GM23338 (cell line): ENCODE measurements around the gene OGFOD2. TPM values are rescaled to one million over a fixed set of nuclear protein-coding genes. Genes with fewer than 3 reads are reported as not detected.

Experiments
- EZH2 ChIP-seq: fragments of 200-600 bp; sonication (generic); IDR thresholded peaks from one replicate; pipeline ENCODE4 v1.8.0; 2017; ENCODE audit warnings: antibody characterized with exemption, mild to moderate bottlenecking, low read depth; ENCODE audit not compliant: unreplicated experiment
- EZH2phosphoT487 ChIP-seq: fragments of 200-600 bp; sonication (generic); IDR thresholded peaks from one replicate; pipeline ENCODE4 v1.8.1; 2018; ENCODE audit warnings: antibody characterized with exemption; ENCODE audit not compliant: unreplicated experiment
- polyA plus RNA-seq: library from polyadenylated mRNA; unstranded; fragments of >200 nt; fragmentation: Nextera tagmentation; extraction: Ambion mirVana; gene quantifications from 2 replicates; pipeline ENCODE4 v1.2.1, GENCODE V29; 2016
- total RNA-seq: library from RNA; depleted of rRNA; stranded (reverse); fragments of >200 nt; shearing (Covaris generic); gene quantifications from 2 replicates; pipeline ENCODE4 v1.2.3, GENCODE V29; 2014
- TF ChIP-seq, protein P1 (sequence below): fragments of 250-450 bp; sonication (Bioruptor Pico); IDR thresholded peaks from 2 replicates; pipeline ENCODE4 v1.5.0; 2020; ENCODE audit warnings: mild to moderate bottlenecking, moderate library complexity
- TF ChIP-seq, protein P2 (sequence below), 2 experiments: fragments of 200-600 bp in 1 of 2; sonication (generic) in 1 of 2; conservative IDR thresholded peaks; 2 replicates each; pipeline versions ENCODE4 v1.5.1 to v1.6.1; 2016 to 2017; ENCODE audit warnings: antibody characterized with exemption in 2 of 2, low read depth in 2 of 2, mild to moderate bottlenecking in 2 of 2, moderate library complexity in 1 of 2

The OGFOD2 gene
- total and polyA plus RNA-seq, 2 experiments from 2014 or later: 13.1 to 16.1 TPM

DNA sequence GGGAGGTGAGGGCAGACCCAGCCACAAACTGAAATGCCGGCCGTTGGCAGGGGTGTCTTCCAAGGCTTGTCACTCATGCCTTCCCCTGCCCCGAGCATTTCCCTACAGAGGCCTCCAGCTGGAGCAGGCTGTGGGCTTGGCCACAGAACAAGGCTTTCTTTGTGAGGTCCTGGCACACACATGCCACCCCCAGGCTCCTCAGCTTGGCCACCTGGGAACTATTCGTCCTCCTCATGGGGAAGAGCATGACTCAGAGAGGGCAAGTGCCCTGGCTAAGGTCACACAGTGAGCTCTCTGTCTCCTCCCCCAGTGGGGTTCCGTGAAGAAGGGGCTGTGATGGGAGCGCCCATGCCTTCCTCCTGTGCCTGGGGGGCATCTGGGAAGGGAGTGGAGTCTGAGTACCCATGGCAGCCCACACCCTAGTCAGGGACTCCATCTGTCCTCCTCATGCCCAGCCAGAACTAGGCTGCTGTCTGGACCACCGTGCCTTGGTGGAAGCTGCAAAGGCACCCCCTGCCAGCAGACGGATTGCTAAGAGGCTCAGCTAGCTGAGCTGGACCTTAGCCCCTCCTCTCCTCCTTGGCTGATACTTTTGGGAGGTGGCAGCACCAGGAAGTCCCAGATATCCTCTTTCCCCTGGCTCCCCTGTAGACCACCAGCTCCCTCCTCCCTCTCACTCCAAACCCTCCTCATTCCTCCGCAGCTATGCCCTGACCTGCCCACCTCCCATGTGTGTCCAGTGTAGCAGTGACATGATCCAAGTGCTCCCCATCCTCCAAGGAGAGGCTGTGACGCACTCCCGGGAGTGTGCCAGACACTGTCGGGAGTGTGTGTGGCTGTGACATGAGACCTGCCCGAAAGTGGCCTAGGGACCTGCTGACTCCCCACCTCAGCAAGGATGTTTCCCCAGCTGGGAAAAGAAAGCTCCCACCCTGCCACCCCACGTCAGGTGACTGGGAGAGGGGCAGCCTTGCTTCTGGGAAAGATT, 30.1 kb upstream of the OGFOD2 start (continued):
- TF ChIP-seq, protein P1, sequence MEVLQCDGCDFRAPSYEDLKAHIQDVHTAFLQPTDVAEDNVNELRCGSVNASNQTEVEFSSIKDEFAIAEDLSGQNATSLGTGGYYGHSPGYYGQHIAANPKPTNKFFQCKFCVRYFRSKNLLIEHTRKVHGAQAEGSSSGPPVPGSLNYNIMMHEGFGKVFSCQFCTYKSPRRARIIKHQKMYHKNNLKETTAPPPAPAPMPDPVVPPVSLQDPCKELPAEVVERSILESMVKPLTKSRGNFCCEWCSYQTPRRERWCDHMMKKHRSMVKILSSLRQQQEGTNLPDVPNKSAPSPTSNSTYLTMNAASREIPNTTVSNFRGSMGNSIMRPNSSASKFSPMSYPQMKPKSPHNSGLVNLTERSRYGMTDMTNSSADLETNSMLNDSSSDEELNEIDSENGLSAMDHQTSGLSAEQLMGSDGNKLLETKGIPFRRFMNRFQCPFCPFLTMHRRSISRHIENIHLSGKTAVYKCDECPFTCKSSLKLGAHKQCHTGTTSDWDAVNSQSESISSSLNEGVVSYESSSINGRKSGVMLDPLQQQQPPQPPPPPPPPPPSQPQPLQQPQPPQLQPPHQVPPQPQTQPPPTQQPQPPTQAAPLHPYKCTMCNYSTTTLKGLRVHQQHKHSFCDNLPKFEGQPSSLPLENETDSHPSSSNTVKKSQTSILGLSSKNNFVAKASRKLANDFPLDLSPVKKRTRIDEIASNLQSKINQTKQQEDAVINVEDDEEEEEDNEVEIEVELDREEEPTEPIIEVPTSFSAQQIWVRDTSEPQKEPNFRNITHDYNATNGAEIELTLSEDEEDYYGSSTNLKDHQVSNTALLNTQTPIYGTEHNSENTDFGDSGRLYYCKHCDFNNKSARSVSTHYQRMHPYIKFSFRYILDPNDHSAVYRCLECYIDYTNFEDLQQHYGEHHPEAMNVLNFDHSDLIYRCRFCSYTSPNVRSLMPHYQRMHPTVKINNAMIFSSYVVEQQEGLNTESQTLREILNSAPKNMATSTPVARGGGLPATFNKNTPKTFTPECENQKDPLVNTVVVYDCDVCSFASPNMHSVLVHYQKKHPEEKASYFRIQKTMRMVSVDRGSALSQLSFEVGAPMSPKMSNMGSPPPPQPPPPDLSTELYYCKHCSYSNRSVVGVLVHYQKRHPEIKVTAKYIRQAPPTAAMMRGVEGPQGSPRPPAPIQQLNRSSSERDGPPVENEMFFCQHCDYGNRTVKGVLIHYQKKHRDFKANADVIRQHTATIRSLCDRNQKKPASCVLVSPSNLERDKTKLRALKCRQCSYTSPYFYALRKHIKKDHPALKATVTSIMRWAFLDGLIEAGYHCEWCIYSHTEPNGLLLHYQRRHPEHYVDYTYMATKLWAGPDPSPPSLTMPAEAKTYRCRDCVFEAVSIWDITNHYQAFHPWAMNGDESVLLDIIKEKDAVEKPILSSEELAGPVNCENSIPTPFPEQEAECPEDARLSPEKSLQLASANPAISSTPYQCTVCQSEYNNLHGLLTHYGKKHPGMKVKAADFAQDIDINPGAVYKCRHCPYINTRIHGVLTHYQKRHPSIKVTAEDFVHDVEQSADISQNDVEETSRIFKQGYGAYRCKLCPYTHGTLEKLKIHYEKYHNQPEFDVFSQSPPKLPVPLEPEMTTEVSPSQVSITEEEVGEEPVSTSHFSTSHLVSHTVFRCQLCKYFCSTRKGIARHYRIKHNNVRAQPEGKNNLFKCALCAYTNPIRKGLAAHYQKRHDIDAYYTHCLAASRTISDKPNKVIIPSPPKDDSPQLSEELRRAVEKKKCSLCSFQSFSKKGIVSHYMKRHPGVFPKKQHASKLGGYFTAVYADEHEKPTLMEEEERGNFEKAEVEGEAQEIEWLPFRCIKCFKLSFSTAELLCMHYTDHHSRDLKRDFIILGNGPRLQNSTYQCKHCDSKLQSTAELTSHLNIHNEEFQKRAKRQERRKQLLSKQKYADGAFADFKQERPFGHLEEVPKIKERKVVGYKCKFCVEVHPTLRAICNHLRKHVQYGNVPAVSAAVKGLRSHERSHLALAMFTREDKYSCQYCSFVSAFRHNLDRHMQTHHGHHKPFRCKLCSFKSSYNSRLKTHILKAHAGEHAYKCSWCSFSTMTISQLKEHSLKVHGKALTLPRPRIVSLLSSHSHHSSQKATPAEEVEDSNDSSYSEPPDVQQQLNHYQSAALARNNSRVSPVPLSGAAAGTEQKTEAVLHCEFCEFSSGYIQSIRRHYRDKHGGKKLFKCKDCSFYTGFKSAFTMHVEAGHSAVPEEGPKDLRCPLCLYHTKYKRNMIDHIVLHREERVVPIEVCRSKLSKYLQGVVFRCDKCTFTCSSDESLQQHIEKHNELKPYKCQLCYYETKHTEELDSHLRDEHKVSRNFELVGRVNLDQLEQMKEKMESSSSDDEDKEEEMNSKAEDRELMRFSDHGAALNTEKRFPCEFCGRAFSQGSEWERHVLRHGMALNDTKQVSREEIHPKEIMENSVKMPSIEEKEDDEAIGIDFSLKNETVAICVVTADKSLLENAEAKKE (CRISPR knock-in tag): no peak
- TF ChIP-seq EZH2phosphoT487 (no peak), EZH2 (no peak)
- TF ChIP-seq, protein P2, sequence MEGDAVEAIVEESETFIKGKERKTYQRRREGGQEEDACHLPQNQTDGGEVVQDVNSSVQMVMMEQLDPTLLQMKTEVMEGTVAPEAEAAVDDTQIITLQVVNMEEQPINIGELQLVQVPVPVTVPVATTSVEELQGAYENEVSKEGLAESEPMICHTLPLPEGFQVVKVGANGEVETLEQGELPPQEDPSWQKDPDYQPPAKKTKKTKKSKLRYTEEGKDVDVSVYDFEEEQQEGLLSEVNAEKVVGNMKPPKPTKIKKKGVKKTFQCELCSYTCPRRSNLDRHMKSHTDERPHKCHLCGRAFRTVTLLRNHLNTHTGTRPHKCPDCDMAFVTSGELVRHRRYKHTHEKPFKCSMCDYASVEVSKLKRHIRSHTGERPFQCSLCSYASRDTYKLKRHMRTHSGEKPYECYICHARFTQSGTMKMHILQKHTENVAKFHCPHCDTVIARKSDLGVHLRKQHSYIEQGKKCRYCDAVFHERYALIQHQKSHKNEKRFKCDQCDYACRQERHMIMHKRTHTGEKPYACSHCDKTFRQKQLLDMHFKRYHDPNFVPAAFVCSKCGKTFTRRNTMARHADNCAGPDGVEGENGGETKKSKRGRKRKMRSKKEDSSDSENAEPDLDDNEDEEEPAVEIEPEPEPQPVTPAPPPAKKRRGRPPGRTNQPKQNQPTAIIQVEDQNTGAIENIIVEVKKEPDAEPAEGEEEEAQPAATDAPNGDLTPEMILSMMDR (conservative IDR thresholded peaks at IDR 0.05; ENCODE audit: low read depth in 2 of 2): no peak
